Kidney epithelial cell (primary cell): Measurements from ENCODE around the gene C19orf33. TPM values are rescaled to one million over a fixed set of nuclear protein-coding genes. Genes with fewer than 3 reads are reported as not detected.

Source experiments
- DNase-seq: peaks from one replicate; pipeline ENCODE4 v3.0.0-alpha.2; 2010; ENCODE audit warnings: low read depth
- H3K27me3 ChIP-seq: 2 replicates; pipeline ENCODE4 v1.6.0; 2011; ENCODE audit warnings: low read length; ENCODE audit not compliant: control insufficient read depth, insufficient read depth
- H3K36me3 ChIP-seq: 2 replicates; pipeline ENCODE4 v1.5.1; 2011; ENCODE audit warnings: low read length; ENCODE audit not compliant: control insufficient read depth, insufficient read depth
- H3K4me3 ChIP-seq: 2 replicates; pipeline ENCODE4 v1.5.1; 2011; ENCODE audit warnings: low read depth, mild to moderate bottlenecking, control low read depth, low read length
- total RNA-seq: library from RNA; depleted of rRNA; stranded (reverse); fragments of >200 nt; gene quantifications from 2 replicates; pipeline ENCODE4 v1.2.3, GENCODE V29; 2015
- TF ChIP-seq, protein P1 (sequence below): IDR thresholded peaks from 2 replicates; pipeline ENCODE4 v1.5.1; 2011; ENCODE audit warnings: mild to moderate bottlenecking, moderate library complexity, low read length, control low read depth, inconsistent platforms; ENCODE audit not compliant: insufficient read depth, poor library complexity, severe bottlenecking

C19orf33 gene
- total RNA-seq, 1 donor from 2014 or later = 300 TPM

DNA sequence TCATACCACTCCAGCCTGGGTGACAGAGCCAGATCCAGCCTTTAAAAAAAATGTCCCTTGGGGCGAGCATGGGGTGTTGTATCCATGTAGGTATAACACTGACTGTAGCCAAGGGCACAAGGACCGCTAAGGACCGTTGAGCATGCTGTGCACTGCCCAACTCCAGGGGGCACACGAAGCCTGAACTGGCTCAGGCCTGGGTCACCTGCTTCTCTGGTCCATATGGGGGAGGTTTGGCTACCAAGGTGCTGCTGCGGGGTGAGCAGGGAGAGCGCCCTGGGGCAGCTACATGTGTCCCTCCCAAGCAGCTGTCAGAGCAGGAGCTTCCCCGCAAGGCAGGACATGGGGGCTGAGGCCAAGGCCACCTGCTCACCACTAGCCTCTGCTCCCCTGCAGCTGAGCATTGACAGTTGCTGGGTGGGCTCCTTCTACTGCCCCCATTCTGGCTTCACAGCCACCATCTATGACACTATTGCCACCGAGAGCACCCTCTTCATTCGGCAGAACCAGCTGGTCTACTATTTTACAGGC is 47.9 kb downstream of the C19orf33 start:
- Histone ChIP-seq H3K36me3 (no peaks in the 10 kb centered on the region), H3K27me3 (peaks cover 15% of the 10 kb centered on the region), H3K4me3 (no peak overlapping the region)
- DNase-seq = no peak
- TF ChIP-seq, protein P1, sequence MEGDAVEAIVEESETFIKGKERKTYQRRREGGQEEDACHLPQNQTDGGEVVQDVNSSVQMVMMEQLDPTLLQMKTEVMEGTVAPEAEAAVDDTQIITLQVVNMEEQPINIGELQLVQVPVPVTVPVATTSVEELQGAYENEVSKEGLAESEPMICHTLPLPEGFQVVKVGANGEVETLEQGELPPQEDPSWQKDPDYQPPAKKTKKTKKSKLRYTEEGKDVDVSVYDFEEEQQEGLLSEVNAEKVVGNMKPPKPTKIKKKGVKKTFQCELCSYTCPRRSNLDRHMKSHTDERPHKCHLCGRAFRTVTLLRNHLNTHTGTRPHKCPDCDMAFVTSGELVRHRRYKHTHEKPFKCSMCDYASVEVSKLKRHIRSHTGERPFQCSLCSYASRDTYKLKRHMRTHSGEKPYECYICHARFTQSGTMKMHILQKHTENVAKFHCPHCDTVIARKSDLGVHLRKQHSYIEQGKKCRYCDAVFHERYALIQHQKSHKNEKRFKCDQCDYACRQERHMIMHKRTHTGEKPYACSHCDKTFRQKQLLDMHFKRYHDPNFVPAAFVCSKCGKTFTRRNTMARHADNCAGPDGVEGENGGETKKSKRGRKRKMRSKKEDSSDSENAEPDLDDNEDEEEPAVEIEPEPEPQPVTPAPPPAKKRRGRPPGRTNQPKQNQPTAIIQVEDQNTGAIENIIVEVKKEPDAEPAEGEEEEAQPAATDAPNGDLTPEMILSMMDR = no peak

DNA sequence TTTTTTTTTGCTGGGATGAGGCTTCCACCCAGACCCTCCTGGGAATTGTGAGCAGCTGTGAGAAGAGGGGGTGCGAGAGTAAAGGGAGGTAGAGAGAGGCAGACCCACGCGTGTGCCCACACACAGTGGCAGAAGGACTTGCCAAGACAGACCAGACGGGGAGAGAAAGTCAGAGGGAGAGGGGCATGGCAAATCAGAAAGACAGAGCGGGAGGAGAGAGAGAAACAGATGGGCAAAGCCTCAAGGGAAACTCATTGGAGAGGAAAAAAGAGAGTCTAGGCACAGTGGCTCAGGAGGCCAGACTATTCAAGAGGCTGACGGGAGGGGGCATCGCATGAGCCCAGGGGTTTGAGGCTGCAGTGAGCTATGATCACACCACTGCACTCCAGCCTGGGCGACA is 48.6 kb downstream of the C19orf33 start:
- TF ChIP-seq, protein P1 = no peak
- no peaks in the 10 kb centered on the region for H3K36me3 ChIP-seq
- H3K27me3 ChIP-seq = peaks cover 16% of the 10 kb centered on the region
- no peak overlapping the region for H3K4me3 ChIP-seq
- no peak for DNase-seq

Other genes with a start within 250 kb of the C19orf33 start
- 1.5 and 2.1 TPM in 2 replicates for gene DPF1, start 80.0 kb upstream of the C19orf33 start, total RNA-seq
- gene PPP1R14A, start 47.9 kb upstream of the C19orf33 start, total RNA-seq = 1.6 and 5.3 TPM in 2 replicates
- 591 and 806 TPM in 2 replicates for gene SPINT2, start 39.7 kb upstream of the C19orf33 start, total RNA-seq
- 66.7 and 80.6 TPM in 2 replicates for gene YIF1B, start 11.7 kb downstream of the C19orf33 start, total RNA-seq
- gene KCNK6, start 15.6 kb downstream of the C19orf33 start, total RNA-seq = 3.6 and 4.1 TPM in 2 replicates
- 1.2 and 1.7 TPM in 2 replicates for gene CATSPERG, start 31.6 kb downstream of the C19orf33 start, total RNA-seq
- 316 and 367 TPM in 2 replicates for gene PSMD8, start 70.3 kb downstream of the C19orf33 start, total RNA-seq
- 0.07 and 1.4 TPM in 2 replicates for gene GGN, start 83.8 kb downstream of the C19orf33 start, total RNA-seq
- 4.3 and 4.5 TPM in 2 replicates for gene SPRED3, start 84.4 kb downstream of the C19orf33 start, total RNA-seq
- gene FAM98C, start 98.8 kb downstream of the C19orf33 start, total RNA-seq = 17.8 and 22.2 TPM in 2 replicates
- gene RASGRP4, start 122.0 kb downstream of the C19orf33 start, total RNA-seq = not detected in 2 replicates
- gene RYR1, start 129.4 kb downstream of the C19orf33 start, total RNA-seq = 0.07 and 0.17 TPM in 2 replicates